ENCODE measurements around the gene GNAZ.

Gene GNAZ

GRCh38 chr22:23071230-23072076 is 1.1 kb downstream of the GNAZ start:
- peak overlapping the region; percentile 68 for H3K4me3 ChIP-seq (ENCODE audit: insufficient read depth, low read length, poor library complexity, severe bottlenecking)
- no peaks in the 10 kb centered on the region for H3K9me3 ChIP-seq (ENCODE audit: insufficient read depth, low read length)
- no peaks in the 10 kb centered on the region for H3K79me2 ChIP-seq (ENCODE audit: insufficient read depth, low read length)
- no peaks in the 10 kb centered on the region for H4K20me1 ChIP-seq (ENCODE audit: low read depth, low read length)
- no peaks in the 10 kb centered on the region for H3K27me3 ChIP-seq (ENCODE audit: low read length)
- peak overlapping the region; percentile 75 for H3K4me2 ChIP-seq (ENCODE audit: low read depth, low read length, poor library complexity, severe bottlenecking)
- no peaks in the 10 kb centered on the region for H3F3A ChIP-seq (ENCODE audit: insufficient read depth)
- no peak for TF ChIP-seq CTCF (IDR thresholded peaks at IDR 0.05; ENCODE audit: insufficient read depth, low read length, poor library complexity, severe bottlenecking)
- TF ChIP-seq EZH2phosphoT487 (conservative IDR thresholded peaks at IDR 0.05; ENCODE audit: low read length), result no peak
- H3K27ac ChIP-seq (ENCODE audit: low read depth, low read length), result no peak overlapping the region
- peak overlapping the region; percentile 66 for H3K9ac ChIP-seq (ENCODE audit: low read length)
- no peak overlapping the region for H2AFZ ChIP-seq (ENCODE audit: low read depth, low read length, severe bottlenecking)
- H3K36me3 ChIP-seq (ENCODE audit: low read length), result no peaks in the 10 kb centered on the region
- H3K9me2 ChIP-seq (replicated peaks; ENCODE audit: insufficient read depth, low read length), result no peaks in the 10 kb centered on the region

GRCh38 chr22:23072077-23072910 is 2.0 kb downstream of the GNAZ start:
- no peak for TF ChIP-seq EZH2phosphoT487 (conservative IDR thresholded peaks at IDR 0.05; ENCODE audit: low read length)
- TF ChIP-seq CTCF (IDR thresholded peaks at IDR 0.05; ENCODE audit: insufficient read depth, low read length, poor library complexity, severe bottlenecking), result no peak
- no peaks in the 10 kb centered on the region for H3K27me3 ChIP-seq (ENCODE audit: low read length)
- no peaks in the 10 kb centered on the region for H3K9me3 ChIP-seq (ENCODE audit: insufficient read depth, low read length)
- no peak overlapping the region for H2AFZ ChIP-seq (ENCODE audit: low read depth, low read length, severe bottlenecking)
- no peaks in the 10 kb centered on the region for H4K20me1 ChIP-seq (ENCODE audit: low read depth, low read length)
- H3F3A ChIP-seq (ENCODE audit: insufficient read depth), result no peaks in the 10 kb centered on the region
- H3K36me3 ChIP-seq (ENCODE audit: low read length), result no peaks in the 10 kb centered on the region
- H3K79me2 ChIP-seq (ENCODE audit: insufficient read depth, low read length), result no peaks in the 10 kb centered on the region
- H3K27ac ChIP-seq (ENCODE audit: low read depth, low read length), result no peak overlapping the region
- H3K9me2 ChIP-seq (replicated peaks; ENCODE audit: insufficient read depth, low read length), result no peaks in the 10 kb centered on the region
- no peak overlapping the region for H3K4me3 ChIP-seq (ENCODE audit: insufficient read depth, low read length, poor library complexity, severe bottlenecking)
- H3K9ac ChIP-seq (ENCODE audit: low read length), result no peak overlapping the region
- H3K4me2 ChIP-seq (ENCODE audit: low read depth, low read length, poor library complexity, severe bottlenecking), result no peak overlapping the region

- H3K27me3 ChIP-seq (ENCODE audit: low read length), result no peaks in the 10 kb centered on the region
- no peaks in the 10 kb centered on the region for H3F3A ChIP-seq (ENCODE audit: insufficient read depth)
- no peaks in the 10 kb centered on the region for H3K9me3 ChIP-seq (ENCODE audit: insufficient read depth, low read length)
- no peak overlapping the region for H3K4me3 ChIP-seq (ENCODE audit: insufficient read depth, low read length, poor library complexity, severe bottlenecking)
- no peaks in the 10 kb centered on the region for H3K79me2 ChIP-seq (ENCODE audit: insufficient read depth, low read length)
- H3K9ac ChIP-seq (ENCODE audit: low read length), result no peak overlapping the region
- H3K9me2 ChIP-seq (replicated peaks; ENCODE audit: insufficient read depth, low read length), result no peaks in the 10 kb centered on the region
- H3K4me2 ChIP-seq (ENCODE audit: low read depth, low read length, poor library complexity, severe bottlenecking), result no peak overlapping the region
- H3K36me3 ChIP-seq (ENCODE audit: low read length), result no peaks in the 10 kb centered on the region
- TF ChIP-seq CTCF (IDR thresholded peaks at IDR 0.05; ENCODE audit: insufficient read depth, low read length, poor library complexity, severe bottlenecking) (no peak), EZH2phosphoT487 (conservative IDR thresholded peaks at IDR 0.05; ENCODE audit: low read length) (no peak)
- no peaks in the 10 kb centered on the region for H4K20me1 ChIP-seq (ENCODE audit: low read depth, low read length)
- H2AFZ ChIP-seq (ENCODE audit: low read depth, low read length, severe bottlenecking), result no peak overlapping the region
- H3K27ac ChIP-seq (ENCODE audit: low read depth, low read length), result no peak overlapping the region
Observed at GRCh38 chr22:23072911-23073491, 2.7 kb downstream of the GNAZ start.

All from SU-DHL-6 (cell line).